Activated naive CD8-positive, alpha-beta T cell treated with anti-CD3 and anti-CD28 coated beads, Interleukin-2, amount 50 U/mL, for 16 hours (primary cell): ENCODE measurements around the gene PALS1.

ENCODE experiments used
- DNase-seq: peaks from one replicate; pipeline ENCODE4 v3.0.0-alpha.2; 2020; ENCODE audit warnings: low read depth, low spot score

Gene PALS1

GRCh38 chr14:67241411-67242167 lies at the start of gene PALS1:
PALS1 (plus strand) TSS chr14:67241435; CDS start chr14:67279171, 37,736 bp downstream.
- DNase-seq: no peak

- DNase-seq: no peak
These were observed 49.4 kb upstream of the PALS1 start for GRCh38 chr14:67191768-67192290.

GRCh38 chr14:67192366-67192765 lies 48.9 kb upstream of the PALS1 start:
- no peak for DNase-seq

- no peak for DNase-seq
These were observed 46.0 kb upstream of the PALS1 start for GRCh38 chr14:67195279-67195678.

GRCh38 chr14:67199016-67199415 lies 42.2 kb upstream of the PALS1 start:
- DNase-seq: no peak

GRCh38 chr14:67207810-67208209 lies 33.4 kb upstream of the PALS1 start:
- no peak for DNase-seq

GRCh38 chr14:67218126-67218525 lies 23.1 kb upstream of the PALS1 start:
- DNase-seq: no peak

GRCh38 chr14:67221248-67221981 lies 19.8 kb upstream of the PALS1 start:
- no peak for DNase-seq

- no peak for DNase-seq
These were observed 19.3 kb upstream of the PALS1 start for GRCh38 chr14:67221982-67222328.

- DNase-seq: no peak
These were observed 15.7 kb upstream of the PALS1 start for GRCh38 chr14:67225523-67225922.

- no peak for DNase-seq
These were observed 12.8 kb upstream of the PALS1 start for GRCh38 chr14:67228325-67228984.

GRCh38 chr14:67232066-67232465 lies 9.2 kb upstream of the PALS1 start:
- DNase-seq: no peak

- DNase-seq: no peak
These were observed 8.6 kb upstream of the PALS1 start for GRCh38 chr14:67232621-67233020.

- DNase-seq: no peak
These were observed 3.6 kb upstream of the PALS1 start for GRCh38 chr14:67237591-67237990.

- no peak for DNase-seq
These were observed 1.7 kb upstream of the PALS1 start for GRCh38 chr14:67239582-67239981.

GRCh38 chr14:67240168-67240932 lies 885 bp upstream of the PALS1 start:
- no peak for DNase-seq

GRCh38 chr14:67240978-67241410 lies 241 bp upstream of the PALS1 start:
- DNase-seq: peak; percentile 86

GRCh38 chr14:67242168-67242420 lies 859 bp downstream of the PALS1 start:
- DNase-seq: no peak

- DNase-seq: no peak
These were observed 3.9 kb downstream of the PALS1 start for GRCh38 chr14:67245104-67245503.

- DNase-seq: no peak
These were observed 10.5 kb downstream of the PALS1 start for GRCh38 chr14:67251573-67252226.

GRCh38 chr14:67253076-67253635 lies 11.9 kb downstream of the PALS1 start:
- DNase-seq: no peak
